DOHH2 (cell line): ENCODE data around the gene TCF3.

Source experiments
- CTCF ChIP-seq: fragments of 200-600 bp; sonication (generic); IDR thresholded peaks from one replicate; pipeline ENCODE4 v1.5.1; 2014; ENCODE audit warnings: antibody characterized with exemption, mild to moderate bottlenecking, low read depth, low read length; ENCODE audit not compliant: poor library complexity, severe bottlenecking
- EZH2phosphoT487 ChIP-seq: fragments of 200-600 bp; sonication (generic); IDR thresholded peaks from 2 replicates; pipeline ENCODE4 v1.6.1; 2017; ENCODE audit warnings: borderline replicate concordance, mild to moderate bottlenecking, antibody characterized with exemption, low read length, moderate library complexity, mixed read lengths

DNA sequence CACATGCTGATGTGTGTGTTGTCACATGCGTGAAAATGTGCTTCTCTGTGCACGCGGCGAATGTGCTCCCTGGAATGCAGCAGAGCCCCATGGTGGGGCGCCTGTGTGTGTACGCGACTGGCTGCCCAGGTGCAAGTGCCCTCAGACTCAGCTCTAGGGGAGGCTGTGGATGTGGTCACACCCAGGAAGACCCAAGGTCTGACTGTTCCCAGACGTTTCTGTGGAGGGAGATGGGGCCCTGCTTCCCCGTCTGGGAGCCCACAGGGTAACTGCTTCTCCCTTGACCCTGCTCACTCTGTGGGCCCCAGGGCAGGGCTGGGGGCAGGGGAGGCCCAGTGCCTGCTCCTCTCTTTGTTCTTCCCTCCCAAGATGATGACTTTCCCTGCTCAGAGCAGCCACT lies 39.3 kb downstream of the TCF3 start:
- TF ChIP-seq CTCF (no peak), EZH2phosphoT487 (no peak)
